Mesendoderm (in vitro differentiated cells): ENCODE measurements around the gene TINCR.

ENCODE experiments used
- DNase-seq: peaks from one replicate; pipeline ENCODE4 v3.0.0; 2013
- H2AK5ac ChIP-seq: 2 replicates; pipeline ENCODE4 v1.6.1; 2013; ENCODE audit warnings: low read length, inconsistent platforms
- H2BK120ac ChIP-seq: 2 replicates; pipeline ENCODE4 v1.6.1; 2013; ENCODE audit warnings: low read depth, mild to moderate bottlenecking, low read length, moderate library complexity, mixed read lengths
- H2BK15ac ChIP-seq: replicated peaks from 2 replicates; pipeline ENCODE4 v1.6.1; 2013; ENCODE audit warnings: low read depth, mild to moderate bottlenecking, moderate library complexity
- H2BK5ac ChIP-seq: 2 replicates; pipeline ENCODE4 v1.6.1; 2013; ENCODE audit warnings: low read length, inconsistent platforms
- H3K18ac ChIP-seq: 2 replicates; pipeline ENCODE4 v1.6.1; 2013; ENCODE audit warnings: mild to moderate bottlenecking, low read length, mixed read lengths
- H3K23ac ChIP-seq: one replicate; pipeline ENCODE4 v1.6.1; 2013; ENCODE audit warnings: low read length
- H3K27ac ChIP-seq: 2 replicates; pipeline ENCODE4 v1.5.1; 2013; ENCODE audit warnings: low read depth, mild to moderate bottlenecking, inconsistent platforms, low read length, moderate library complexity
- H3K27me3 ChIP-seq: 2 replicates; pipeline ENCODE4 v1.6.1; 2013; ENCODE audit warnings: low read length, control low read depth, mild to moderate bottlenecking, inconsistent platforms; ENCODE audit not compliant: insufficient read depth, poor library complexity
- H3K36me3 ChIP-seq: 2 replicates; pipeline ENCODE4 v1.6.1; 2013; ENCODE audit warnings: low read length, inconsistent platforms; ENCODE audit not compliant: control insufficient read depth, insufficient read depth
- H3K4ac ChIP-seq: one replicate; pipeline ENCODE4 v1.6.1; 2013; ENCODE audit warnings: low read depth, mild to moderate bottlenecking, low read length, moderate library complexity
- H3K4me1 ChIP-seq: 2 replicates; pipeline ENCODE4 v1.6.1; 2013; ENCODE audit warnings: low read depth, low read length, inconsistent platforms; ENCODE audit not compliant: control insufficient read depth
- H3K4me2 ChIP-seq: 2 replicates; pipeline ENCODE4 v1.6.1; 2013; ENCODE audit warnings: low read length
- H3K4me3 ChIP-seq: 2 replicates; pipeline ENCODE4 v1.5.1; 2013; ENCODE audit warnings: mild to moderate bottlenecking, low read length
- H3K56ac ChIP-seq: one replicate; pipeline ENCODE4 v1.6.1; 2013; ENCODE audit warnings: low read length
- H3K79me1 ChIP-seq: 2 replicates; pipeline ENCODE4 v1.6.1; 2013; ENCODE audit warnings: low read length, inconsistent platforms
- H3K79me2 ChIP-seq: 2 replicates; pipeline ENCODE4 v1.6.1; 2013; ENCODE audit warnings: mild to moderate bottlenecking, low read length; ENCODE audit not compliant: control insufficient read depth, insufficient read depth
- H3K9ac ChIP-seq: 2 replicates; pipeline ENCODE4 v1.6.1; 2013; ENCODE audit warnings: low read length, inconsistent platforms
- H4K5ac ChIP-seq: one replicate; pipeline ENCODE4 v1.6.1; 2013; ENCODE audit warnings: low read length
- H4K8ac ChIP-seq: one replicate; pipeline ENCODE4 v1.6.1; 2013; ENCODE audit warnings: low read depth, mild to moderate bottlenecking, control low read depth, low read length, moderate library complexity
- WGBS: extraction: QIAGEN DNeasy Blood & Tissue Kit; methylation state at CpG from one replicate; pipeline ENCODE4 v1.1.7; 2013; ENCODE audit warnings: low lambda C conversion rate, missing lambda C conversion rate; ENCODE audit not compliant: insufficient coverage; ENCODE audit errors: extremely low coverage; 5-methylcytosine and 5-hydroxymethylcytosine counted together

The TINCR gene

DNA sequence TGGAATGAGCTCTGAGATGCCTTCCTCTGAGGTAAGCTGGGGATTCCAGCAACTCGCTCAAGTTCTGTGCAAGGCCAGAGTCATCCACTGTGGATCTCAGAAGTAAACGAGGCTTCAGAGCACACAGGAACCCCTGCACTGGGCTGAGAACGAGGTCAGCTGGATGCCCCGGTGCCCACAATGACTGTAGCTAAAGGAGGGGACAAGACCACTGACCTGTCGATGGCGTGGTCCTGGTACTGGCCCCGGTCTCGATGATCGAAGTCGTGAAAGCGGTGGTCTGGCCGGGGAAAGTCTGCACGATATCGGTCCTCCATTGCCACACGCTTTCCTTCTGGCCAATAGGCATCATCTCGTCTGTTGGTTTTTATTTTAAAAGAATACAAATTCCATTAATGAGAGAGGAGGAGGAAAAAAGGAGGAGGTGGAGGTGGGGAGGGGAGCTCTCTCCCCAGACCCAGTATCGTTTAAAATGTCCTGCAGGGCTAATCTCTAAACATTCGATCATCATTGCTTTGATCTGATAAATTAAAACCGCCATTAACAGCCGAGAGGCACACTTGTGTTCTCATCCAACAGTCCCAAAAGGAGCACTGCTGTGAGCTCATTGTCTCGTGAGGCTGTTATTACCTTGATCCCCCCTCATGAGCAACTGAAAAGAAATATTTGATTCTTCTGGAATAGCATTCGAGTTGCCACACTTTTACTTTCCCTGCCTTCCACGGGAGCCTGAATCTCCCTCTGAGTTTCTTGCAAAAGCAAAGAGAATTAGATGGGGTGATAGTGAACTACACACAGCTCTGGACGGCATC lies 25.0 kb upstream of the TINCR start:
- Histone ChIP-seq H2BK15ac (no peak overlapping the region), H3K56ac (no peak overlapping the region), H2AK5ac (no peak overlapping the region), H3K4me1 (no peaks in the 10 kb centered on the region), H4K8ac (no peak overlapping the region), H3K36me3 (peaks cover 21% of the 10 kb centered on the region), H3K23ac (no peak overlapping the region), H3K4me2 (no peak overlapping the region), H4K5ac (no peak overlapping the region), H3K79me1 (peaks cover 3% of the 10 kb centered on the region), H3K4me3 (no peak overlapping the region), H2BK5ac (no peak overlapping the region), H3K9ac (no peak overlapping the region), H3K4ac (no peak overlapping the region), H3K18ac (no peak overlapping the region), H2BK120ac (no peak overlapping the region), H3K27me3 (no peaks in the 10 kb centered on the region), H3K27ac (no peak overlapping the region), H3K79me2 (no peaks in the 10 kb centered on the region)
- DNase-seq, result no peak
- no CpG with 5 or more reads among the region's 24 CpGs for WGBS

DNA sequence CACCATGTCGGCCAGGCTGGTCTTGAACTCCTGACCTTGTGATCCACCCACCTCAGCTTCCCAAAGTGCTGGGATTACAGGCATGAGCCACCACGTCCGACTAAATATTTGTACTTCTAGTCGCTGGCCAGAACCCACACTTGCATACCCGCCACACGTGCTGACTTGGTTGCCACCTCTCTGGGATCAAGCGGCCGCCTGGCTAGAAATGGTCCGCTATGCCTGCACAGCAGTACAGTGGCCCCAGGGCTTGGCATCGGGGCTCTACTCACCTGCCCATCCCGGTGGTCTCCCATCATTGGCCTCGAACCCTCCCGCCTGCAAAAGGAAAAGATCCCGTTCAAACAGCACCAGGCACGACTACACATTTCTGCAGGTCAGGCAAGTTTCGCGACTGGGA lies 23.7 kb upstream of the TINCR start:
- no peak for DNase-seq
- Histone ChIP-seq H3K4me3 (no peak overlapping the region), H3K36me3 (peaks cover 20% of the 10 kb centered on the region), H3K79me2 (no peaks in the 10 kb centered on the region), H4K8ac (no peak overlapping the region), H2BK5ac (no peak overlapping the region), H3K56ac (no peak overlapping the region), H2AK5ac (no peak overlapping the region), H3K4ac (no peak overlapping the region), H3K18ac (no peak overlapping the region), H3K23ac (no peak overlapping the region), H3K27me3 (no peaks in the 10 kb centered on the region), H2BK120ac (no peak overlapping the region), H3K4me1 (no peaks in the 10 kb centered on the region), H3K4me2 (no peak overlapping the region), H3K79me1 (no peaks in the 10 kb centered on the region), H2BK15ac (no peak overlapping the region), H3K27ac (no peak overlapping the region), H4K5ac (no peak overlapping the region), H3K9ac (no peak overlapping the region)
- no CpG with 5 or more reads among the region's 17 CpGs for WGBS

DNA sequence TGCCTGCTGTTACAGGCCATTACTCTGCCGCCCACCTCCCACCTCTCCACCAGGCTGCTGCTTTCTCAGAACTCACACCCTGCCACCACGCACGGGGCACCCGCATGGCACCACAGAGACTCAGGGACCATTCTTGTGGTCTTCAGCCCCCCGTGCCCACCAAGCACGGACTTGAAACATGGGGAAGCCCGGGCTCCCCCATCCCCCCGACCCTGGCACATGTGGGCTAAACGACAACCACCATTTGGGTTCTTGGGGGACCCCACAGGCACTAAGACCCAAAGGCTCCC lies 23.1 kb upstream of the TINCR start:
- Histone ChIP-seq H2BK15ac (no peak overlapping the region), H4K5ac (no peak overlapping the region), H3K79me1 (no peaks in the 10 kb centered on the region), H3K9ac (no peak overlapping the region), H2AK5ac (no peak overlapping the region), H3K27ac (no peak overlapping the region), H3K4ac (no peak overlapping the region), H2BK5ac (no peak overlapping the region), H3K4me1 (peaks cover 5% of the 10 kb centered on the region), H3K36me3 (peaks cover 20% of the 10 kb centered on the region), H4K8ac (no peak overlapping the region), H3K79me2 (no peaks in the 10 kb centered on the region), H3K23ac (no peak overlapping the region), H3K27me3 (no peaks in the 10 kb centered on the region), H2BK120ac (no peak overlapping the region), H3K18ac (no peak overlapping the region), H3K4me3 (no peak overlapping the region), H3K56ac (no peak overlapping the region), H3K4me2 (no peak overlapping the region)
- no CpG with 5 or more reads among the region's 9 CpGs for WGBS
- DNase-seq, result no peak

GRCh38 chr19:5590151-5590864 lies 22.6 kb upstream of the TINCR start:
- no peak overlapping the region for H3K56ac ChIP-seq
- no peaks in the 10 kb centered on the region for H3K79me1 ChIP-seq
- H3K23ac ChIP-seq, result no peak overlapping the region
- no peak overlapping the region for H3K27ac ChIP-seq
- no peak overlapping the region for H2BK5ac ChIP-seq
- no peaks in the 10 kb centered on the region for H3K79me2 ChIP-seq
- no peak overlapping the region for H3K18ac ChIP-seq
- H3K4me3 ChIP-seq, result no peak overlapping the region
- H4K5ac ChIP-seq, result no peak overlapping the region
- H2BK15ac ChIP-seq, result no peak overlapping the region
- peaks cover 7% of the 10 kb centered on the region for H3K4me1 ChIP-seq
- no peak for DNase-seq
- no CpG with 5 or more reads among the region's 22 CpGs for WGBS
- no peaks in the 10 kb centered on the region for H3K27me3 ChIP-seq
- no peak overlapping the region for H3K9ac ChIP-seq
- no peak overlapping the region for H3K4me2 ChIP-seq
- H3K4ac ChIP-seq, result no peak overlapping the region
- no peak overlapping the region for H4K8ac ChIP-seq
- no peak overlapping the region for H2BK120ac ChIP-seq
- no peak overlapping the region for H2AK5ac ChIP-seq
- H3K36me3 ChIP-seq, result peaks cover 16% of the 10 kb centered on the region

- no peaks in the 10 kb centered on the region for H3K79me2 ChIP-seq
- no peak overlapping the region for H2AK5ac ChIP-seq
- H3K27ac ChIP-seq, result peak overlapping the region; percentile 24
- peak; percentile 54 for DNase-seq
- peaks cover 9% of the 10 kb centered on the region for H3K4me1 ChIP-seq
- no peak overlapping the region for H2BK120ac ChIP-seq
- no peak overlapping the region for H2BK5ac ChIP-seq
- H3K18ac ChIP-seq, result no peak overlapping the region
- no peak overlapping the region for H3K4me2 ChIP-seq
- no peak overlapping the region for H3K4me3 ChIP-seq
- H3K27me3 ChIP-seq, result no peaks in the 10 kb centered on the region
- no peak overlapping the region for H2BK15ac ChIP-seq
- H3K4ac ChIP-seq, result no peak overlapping the region
- H3K56ac ChIP-seq, result no peak overlapping the region
- peaks cover 16% of the 10 kb centered on the region for H3K36me3 ChIP-seq
- no peak overlapping the region for H3K23ac ChIP-seq
- peak overlapping the region; percentile 19 for H3K9ac ChIP-seq
- H4K5ac ChIP-seq, result no peak overlapping the region
- H4K8ac ChIP-seq, result no peak overlapping the region
- no CpG with 5 or more reads among the region's 30 CpGs for WGBS
- no peaks in the 10 kb centered on the region for H3K79me1 ChIP-seq
Observed at GRCh38 chr19:5588906-5589676, 21.3 kb upstream of the TINCR start.
